ENCODE results near the gene RAB10.
"Not testable (repeated sequence)": the region's sequence is repeated elsewhere in the genome, so short reads cannot be mapped to it uniquely, and the experiment has no call there.

RAB10 gene

GRCh38 chr2:26157580-26157979, 123.7 kb downstream of the RAB10 start:
- WGBS, 2 experiments (ENCODE audit: insufficient coverage in 2 of 2) = 92 to 95% methylated on average over 2 to 5 of the region's 5 CpGs

DNA sequence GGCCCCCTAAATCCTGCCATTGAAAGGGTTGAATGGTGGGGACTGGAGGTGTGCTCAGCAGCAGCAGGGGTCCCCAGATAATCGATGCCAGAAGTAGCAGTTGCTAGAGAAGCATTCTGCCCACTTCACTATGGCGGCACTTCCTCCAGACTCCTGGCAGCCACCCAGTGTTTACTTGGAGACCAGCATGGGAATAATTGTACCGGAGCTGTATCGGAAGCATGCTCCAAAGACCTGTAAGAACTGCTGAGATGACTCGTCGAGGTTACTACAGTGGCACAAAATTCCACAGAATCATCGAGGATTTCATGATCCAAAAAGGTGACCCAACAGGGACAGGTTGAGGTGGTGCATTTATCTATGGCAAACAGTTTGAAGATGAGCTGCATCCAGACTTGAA, 128.0 kb downstream of the RAB10 start:
- H3K27ac ChIP-seq (ENCODE audit: low read depth, low read length, severe bottlenecking) = no peak overlapping the region
- no peak overlapping the region for H3K4me3 ChIP-seq (ENCODE audit: extremely low read depth, insufficient read depth, low read length, poor library complexity, severe bottlenecking)
- WGBS, 2 experiments (ENCODE audit: insufficient coverage in 2 of 2) = 93 to 96% methylated on average over 6 of the region's 7 CpGs

More at GRCh38 chr2:26157580-26157979, 123.7 kb downstream of the RAB10 start:
- H3K4me1 ChIP-seq (ENCODE audit: control insufficient read depth, insufficient read depth, low read length, poor library complexity, severe bottlenecking) = no peaks in the 10 kb centered on the region
- no peaks in the 10 kb centered on the region for H3K9me3 ChIP-seq (ENCODE audit: control insufficient read depth, low read length)
- no peaks in the 10 kb centered on the region for H3K36me3 ChIP-seq (ENCODE audit: control insufficient read depth, insufficient read depth, low read length)
- H3K4me3 ChIP-seq (ENCODE audit: extremely low read depth, insufficient read depth, low read length, poor library complexity, severe bottlenecking) = no peak overlapping the region
- no peak overlapping the region for H3K27ac ChIP-seq (ENCODE audit: low read depth, low read length, severe bottlenecking)

GRCh38 chr2:26162963-26163362, 129.1 kb downstream of the RAB10 start:
- Histone ChIP-seq H3K27ac (ENCODE audit: low read depth, low read length, severe bottlenecking) (no peak overlapping the region), H3K4me1 (ENCODE audit: control insufficient read depth, insufficient read depth, low read length, poor library complexity, severe bottlenecking) (no peaks in the 10 kb centered on the region), H3K9me3 (ENCODE audit: control insufficient read depth, low read length) (no peaks in the 10 kb centered on the region), H3K36me3 (ENCODE audit: control insufficient read depth, insufficient read depth, low read length) (no peaks in the 10 kb centered on the region), H3K4me3 (ENCODE audit: extremely low read depth, insufficient read depth, low read length, poor library complexity, severe bottlenecking) (no peak overlapping the region)
- WGBS, 2 experiments (ENCODE audit: insufficient coverage in 2 of 2) = 87 to 92% methylated on average over 8 to 9 of the region's 10 CpGs

More for the DNA sequence above, 128.0 kb downstream of the RAB10 start:
- Histone ChIP-seq H3K9me3 (ENCODE audit: control insufficient read depth, low read length) (no peaks in the 10 kb centered on the region), H3K4me1 (ENCODE audit: control insufficient read depth, insufficient read depth, low read length, poor library complexity, severe bottlenecking) (no peaks in the 10 kb centered on the region), H3K36me3 (ENCODE audit: control insufficient read depth, insufficient read depth, low read length) (no peaks in the 10 kb centered on the region)

- Histone ChIP-seq H3K9me3 (ENCODE audit: control insufficient read depth, low read length) (no peaks in the 10 kb centered on the region), H3K27ac (ENCODE audit: low read depth, low read length, severe bottlenecking) (no peak overlapping the region), H3K4me3 (ENCODE audit: extremely low read depth, insufficient read depth, low read length, poor library complexity, severe bottlenecking) (no peak overlapping the region), H3K36me3 (ENCODE audit: control insufficient read depth, insufficient read depth, low read length) (no peaks in the 10 kb centered on the region), H3K4me1 (ENCODE audit: control insufficient read depth, insufficient read depth, low read length, poor library complexity, severe bottlenecking) (no peaks in the 10 kb centered on the region)
- whole genome bisulfite sequencing, 2 experiments (ENCODE audit: insufficient coverage in 2 of 2) = 57 to 89% methylated on average over 1 of the region's 1 CpG
Observed at GRCh38 chr2:26164231-26164630, 130.3 kb downstream of the RAB10 start.

DNA sequence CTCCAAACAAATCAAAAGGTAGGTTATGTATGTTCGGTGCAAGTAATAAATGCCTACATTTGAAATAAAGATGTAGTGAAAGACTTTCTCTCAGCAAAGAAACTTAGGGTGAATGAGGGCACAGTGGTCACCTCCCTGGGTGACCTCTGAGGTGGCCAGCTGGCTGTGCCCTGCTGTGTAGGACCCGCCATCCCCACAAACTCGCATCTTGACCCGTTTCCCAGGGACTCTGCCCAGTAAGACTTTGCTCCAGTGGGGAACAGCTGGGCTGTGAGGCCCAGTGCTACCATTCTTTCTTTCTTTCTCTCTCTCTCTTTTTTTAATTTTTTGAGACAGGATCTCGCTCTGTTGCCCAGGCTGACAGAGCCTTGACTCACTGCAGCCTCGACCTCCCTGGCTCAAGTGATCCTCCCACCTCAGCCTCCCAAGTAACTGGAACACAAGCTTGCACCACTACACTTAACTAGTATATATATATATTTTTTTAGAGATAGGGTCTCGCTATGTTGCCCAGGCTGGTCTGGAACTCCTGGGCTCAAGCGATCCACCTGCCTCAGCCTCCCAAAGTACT, 130.8 kb downstream of the RAB10 start:
- WGBS, 2 experiments (ENCODE audit: insufficient coverage in 2 of 2) = 71 to 93% methylated on average over 1 to 7 of the region's 8 CpGs
- H3K36me3 ChIP-seq (ENCODE audit: control insufficient read depth, insufficient read depth, low read length) = no peaks in the 10 kb centered on the region
- no peak overlapping the region for H3K4me3 ChIP-seq (ENCODE audit: extremely low read depth, insufficient read depth, low read length, poor library complexity, severe bottlenecking)
- H3K27ac ChIP-seq (ENCODE audit: low read depth, low read length, severe bottlenecking) = no peak overlapping the region
- H3K9me3 ChIP-seq (ENCODE audit: control insufficient read depth, low read length) = no peaks in the 10 kb centered on the region
- no peaks in the 10 kb centered on the region for H3K4me1 ChIP-seq (ENCODE audit: control insufficient read depth, insufficient read depth, low read length, poor library complexity, severe bottlenecking)

DNA sequence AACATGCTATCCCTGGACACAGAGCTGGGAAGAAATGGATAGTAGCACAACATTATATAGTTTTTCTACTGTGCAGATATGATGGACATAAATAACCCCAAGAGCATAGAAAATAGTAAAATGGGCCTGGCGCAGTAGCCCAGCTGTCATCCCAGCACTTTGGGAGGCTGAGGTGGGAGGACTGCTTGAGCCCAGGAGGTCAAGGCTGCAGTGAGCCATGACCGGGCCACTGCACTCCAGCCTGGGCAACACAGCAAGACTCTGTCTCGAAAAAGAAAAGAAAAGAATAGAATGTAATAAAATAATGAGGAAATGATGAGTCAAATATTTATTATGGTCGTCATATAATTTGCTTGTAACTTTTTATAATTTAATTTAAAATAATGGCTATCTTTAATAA, 131.5 kb downstream of the RAB10 start:
- Histone ChIP-seq H3K4me3 (ENCODE audit: extremely low read depth, insufficient read depth, low read length, poor library complexity, severe bottlenecking) (no peak overlapping the region), H3K4me1 (ENCODE audit: control insufficient read depth, insufficient read depth, low read length, poor library complexity, severe bottlenecking) (no peaks in the 10 kb centered on the region), H3K9me3 (ENCODE audit: control insufficient read depth, low read length) (no peaks in the 10 kb centered on the region), H3K36me3 (ENCODE audit: control insufficient read depth, insufficient read depth, low read length) (no peaks in the 10 kb centered on the region), H3K27ac (ENCODE audit: low read depth, low read length, severe bottlenecking) (no peak overlapping the region)
- 81 to 97% methylated on average over 2 to 3 of the region's 4 CpGs for WGBS, 2 experiments (ENCODE audit: insufficient coverage in 2 of 2)

DNA sequence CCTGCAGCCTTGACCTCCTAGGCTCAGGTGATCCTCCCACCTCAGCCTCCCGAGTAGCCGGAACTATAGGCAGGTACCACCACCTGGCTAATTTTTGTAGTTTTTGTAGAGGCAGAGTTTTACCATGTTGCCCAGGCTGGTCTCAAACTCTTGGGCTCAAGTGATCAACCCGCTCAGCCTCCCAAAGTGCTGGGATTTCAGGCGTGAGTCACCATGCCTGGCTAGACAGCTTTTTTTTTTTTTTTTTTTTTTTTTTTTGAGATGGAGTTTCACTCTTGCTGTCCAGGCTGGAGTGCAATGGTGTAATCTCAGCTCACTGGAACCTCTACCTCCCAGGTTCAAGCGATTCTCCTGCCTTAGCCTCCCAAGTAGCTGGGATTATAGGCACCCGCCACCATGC, 132.7 kb downstream of the RAB10 start:
- H3K4me1 ChIP-seq (ENCODE audit: control insufficient read depth, insufficient read depth, low read length, poor library complexity, severe bottlenecking); H3K9me3 ChIP-seq (ENCODE audit: control insufficient read depth, low read length); H3K4me3 ChIP-seq (ENCODE audit: extremely low read depth, insufficient read depth, low read length, poor library complexity, severe bottlenecking); H3K27ac ChIP-seq (ENCODE audit: low read depth, low read length, severe bottlenecking); H3K36me3 ChIP-seq (ENCODE audit: control insufficient read depth, insufficient read depth, low read length): not testable (repeated sequence)
- WGBS, 2 experiments (ENCODE audit: insufficient coverage in 2 of 2) = 100% methylated on average over 1 of the region's 6 CpGs

DNA sequence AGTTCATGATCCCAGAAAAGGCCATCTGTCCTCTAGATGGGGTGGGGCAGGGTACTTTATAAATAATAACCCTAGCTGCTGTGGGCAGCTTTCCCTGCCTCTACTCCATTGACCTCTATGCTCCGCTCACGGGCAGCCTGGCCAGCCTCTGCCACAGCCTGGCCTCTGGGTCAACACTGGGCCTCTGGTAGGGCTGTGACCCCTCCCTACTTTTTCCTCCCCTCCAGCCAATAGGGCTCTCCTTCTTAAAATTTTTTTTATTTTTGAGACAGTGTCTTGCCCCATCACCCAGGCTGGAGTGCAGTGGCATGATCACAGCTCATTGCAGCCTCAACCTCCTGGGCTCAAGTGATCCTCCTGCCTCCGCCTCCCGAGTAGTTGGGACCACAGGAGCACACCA, 134.9 kb downstream of the RAB10 start:
- H3K9me3 ChIP-seq (ENCODE audit: control insufficient read depth, low read length) = no peaks in the 10 kb centered on the region
- H3K4me1 ChIP-seq (ENCODE audit: control insufficient read depth, insufficient read depth, low read length, poor library complexity, severe bottlenecking) = peaks cover 2% of the 10 kb centered on the region
- no peak overlapping the region for H3K4me3 ChIP-seq (ENCODE audit: extremely low read depth, insufficient read depth, low read length, poor library complexity, severe bottlenecking)
- no peak overlapping the region for H3K27ac ChIP-seq (ENCODE audit: low read depth, low read length, severe bottlenecking)
- H3K36me3 ChIP-seq (ENCODE audit: control insufficient read depth, insufficient read depth, low read length) = no peaks in the 10 kb centered on the region
- 94 to 100% methylated on average over 4 of the region's 4 CpGs for WGBS, 2 experiments (ENCODE audit: insufficient coverage in 2 of 2)

- Histone ChIP-seq H3K4me1 (ENCODE audit: control insufficient read depth, insufficient read depth, low read length, poor library complexity, severe bottlenecking) (peaks cover 2% of the 10 kb centered on the region), H3K9me3 (ENCODE audit: control insufficient read depth, low read length) (no peaks in the 10 kb centered on the region), H3K4me3 (ENCODE audit: extremely low read depth, insufficient read depth, low read length, poor library complexity, severe bottlenecking) (no peak overlapping the region), H3K27ac (ENCODE audit: low read depth, low read length, severe bottlenecking) (no peak overlapping the region), H3K36me3 (ENCODE audit: control insufficient read depth, insufficient read depth, low read length) (no peaks in the 10 kb centered on the region)
- 89% methylated on average over 5 of the region's 5 CpGs for WGBS, 2 experiments (ENCODE audit: insufficient coverage in 2 of 2)
Observed at GRCh38 chr2:26169226-26169625, 135.3 kb downstream of the RAB10 start.

GRCh38 chr2:26169681-26170414, 136.0 kb downstream of the RAB10 start:
- peaks cover 2% of the 10 kb centered on the region for H3K4me1 ChIP-seq (ENCODE audit: control insufficient read depth, insufficient read depth, low read length, poor library complexity, severe bottlenecking)
- H3K27ac ChIP-seq (ENCODE audit: low read depth, low read length, severe bottlenecking) = no peak overlapping the region
- H3K4me3 ChIP-seq (ENCODE audit: extremely low read depth, insufficient read depth, low read length, poor library complexity, severe bottlenecking) = no peak overlapping the region
- no peaks in the 10 kb centered on the region for H3K36me3 ChIP-seq (ENCODE audit: control insufficient read depth, insufficient read depth, low read length)
- H3K9me3 ChIP-seq (ENCODE audit: control insufficient read depth, low read length) = no peaks in the 10 kb centered on the region
- 84% methylated on average over 8 to 11 of the region's 14 CpGs for WGBS, 2 experiments (ENCODE audit: insufficient coverage in 2 of 2)

DNA sequence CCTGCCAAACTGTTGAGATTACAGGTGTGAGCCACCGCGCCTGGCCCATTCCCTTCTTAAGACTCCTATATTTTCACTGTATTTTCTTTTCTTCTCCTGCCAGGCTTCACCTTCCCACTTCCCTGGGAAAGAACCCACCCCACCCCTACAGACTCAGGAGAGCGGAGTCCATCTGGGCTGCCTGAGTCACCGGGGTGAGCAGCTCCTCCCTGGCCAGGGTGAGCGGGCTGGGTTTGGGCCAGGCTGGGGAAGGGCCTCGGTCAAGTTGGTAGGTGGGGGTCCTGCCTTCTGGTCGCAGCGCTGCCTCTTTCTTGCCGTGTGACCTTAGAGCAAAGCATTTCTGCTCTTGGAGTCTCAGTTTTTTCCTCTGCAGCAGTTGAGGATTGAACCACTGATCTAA, 136.9 kb downstream of the RAB10 start:
- Histone ChIP-seq H3K36me3 (ENCODE audit: control insufficient read depth, insufficient read depth, low read length) (no peaks in the 10 kb centered on the region), H3K4me1 (ENCODE audit: control insufficient read depth, insufficient read depth, low read length, poor library complexity, severe bottlenecking) (peaks cover 2% of the 10 kb centered on the region), H3K4me3 (ENCODE audit: extremely low read depth, insufficient read depth, low read length, poor library complexity, severe bottlenecking) (no peak overlapping the region), H3K9me3 (ENCODE audit: control insufficient read depth, low read length) (no peaks in the 10 kb centered on the region), H3K27ac (ENCODE audit: low read depth, low read length, severe bottlenecking) (no peak overlapping the region)
- WGBS, 2 experiments (ENCODE audit: insufficient coverage in 2 of 2) = 89 to 93% methylated on average over 7 to 9 of the region's 9 CpGs

Data from mesodermal cell (in vitro differentiated cells).